HG02885 (cell line): ENCODE measurements around the gene CTIF.

Experiments used
- ATAC-seq: cut with Tn5 transposase; IDR thresholded peaks from one replicate; pipeline ENCODE4 v1.9.1; 2021; ENCODE audit warnings: mild to moderate bottlenecking; ENCODE audit not compliant: unreplicated experiment, poor library complexity

CTIF gene

GRCh38 chr18:48850822-48851598 lies 312.2 kb downstream of the CTIF start:
- no peak for ATAC-seq

GRCh38 chr18:48851599-48851960 lies 312.7 kb downstream of the CTIF start:
- no peak for ATAC-seq

- ATAC-seq: no peak
Observed at GRCh38 chr18:48852292-48852691, 313.5 kb downstream of the CTIF start.

- no peak for ATAC-seq
Observed at GRCh38 chr18:48852794-48853193, 314.0 kb downstream of the CTIF start.

GRCh38 chr18:48853588-48853987 lies 314.8 kb downstream of the CTIF start:
- ATAC-seq: no peak

- ATAC-seq: no peak
Observed at GRCh38 chr18:48854780-48855179, 315.9 kb downstream of the CTIF start.

GRCh38 chr18:48855422-48856377 lies 316.9 kb downstream of the CTIF start:
- peak; percentile 66 for ATAC-seq

GRCh38 chr18:48857023-48857694 lies 318.3 kb downstream of the CTIF start:
- no peak for ATAC-seq

GRCh38 chr18:48858676-48859075 lies 319.8 kb downstream of the CTIF start:
- ATAC-seq: no peak

GRCh38 chr18:48859311-48860268 lies 320.8 kb downstream of the CTIF start:
- ATAC-seq: no peak

- ATAC-seq: no peak
Observed at GRCh38 chr18:48860269-48861180, 321.7 kb downstream of the CTIF start.

- ATAC-seq: no peak
Observed at GRCh38 chr18:48861181-48861708, 322.4 kb downstream of the CTIF start.

- no peak for ATAC-seq
Observed at GRCh38 chr18:48862132-48862531, 323.3 kb downstream of the CTIF start.

- ATAC-seq: no peak
Observed at GRCh38 chr18:48862678-48863270, 323.9 kb downstream of the CTIF start.

- no peak for ATAC-seq
Observed at GRCh38 chr18:48863432-48864065, 324.7 kb downstream of the CTIF start.

- ATAC-seq: no peak
Observed at GRCh38 chr18:48864876-48865275, 326.0 kb downstream of the CTIF start.

- no peak for ATAC-seq
Observed at GRCh38 chr18:48866028-48866733, 327.4 kb downstream of the CTIF start.
